Liver (tissue), 9 donors: ENCODE measurements around the gene HOPX. TPM values are rescaled to one million over a fixed set of nuclear protein-coding genes. Genes with fewer than 3 reads are reported as not detected.

Experiments
- DNase-seq: peaks from one replicate; pipeline ENCODE4 v3.0.0-alpha.2; 2017; ENCODE audit warnings: low spot score
- H3K27ac ChIP-seq, 2 donors: one replicate each; pipeline ENCODE4 v1.7.0; 2013; ENCODE audit warnings: inconsistent platforms in 2 of 2, low read length in 2 of 2, control low read depth in 1 of 2, low read depth in 1 of 2, mild to moderate bottlenecking in 1 of 2
- H3K27me3 ChIP-seq, 4 donors: one replicate each; pipeline versions ENCODE4 v1.6.1 to v1.7.0; 2013; ENCODE audit warnings: low read length in 3 of 4, inconsistent platforms in 1 of 4, mild to moderate bottlenecking in 1 of 4, moderate library complexity in 1 of 4; ENCODE audit not compliant: control insufficient read depth in 4 of 4, insufficient read depth in 4 of 4
- H3K36me3 ChIP-seq, 4 donors: one replicate each; pipeline versions ENCODE4 v1.6.1 to v1.7.0; 2013; ENCODE audit warnings: low read length in 3 of 4, mild to moderate bottlenecking in 3 of 4, low read depth in 1 of 4, moderate library complexity in 1 of 4; ENCODE audit not compliant: control insufficient read depth in 4 of 4, insufficient read depth in 3 of 4
- H3K4me1 ChIP-seq, 4 donors: one replicate each; pipeline versions ENCODE4 v1.6.1 to v1.7.0; 2013; ENCODE audit warnings: low read length in 3 of 4, mild to moderate bottlenecking in 3 of 4, moderate library complexity in 1 of 4; ENCODE audit not compliant: control insufficient read depth in 4 of 4, insufficient read depth in 4 of 4
- H3K4me3 ChIP-seq, 3 donors: one replicate each; pipeline versions ENCODE4 v1.6.1 to v1.7.0; 2013; ENCODE audit warnings: low read length in 3 of 3, control low read depth in 1 of 3, low read depth in 1 of 3, mild to moderate bottlenecking in 1 of 3
- H3K9ac ChIP-seq, 2 donors: one replicate each; pipeline ENCODE4 v1.7.0; 2013; ENCODE audit warnings: low read length in 2 of 2, mild to moderate bottlenecking in 2 of 2, moderate library complexity in 2 of 2, control low read depth in 1 of 2, low read depth in 1 of 2
- H3K9me3 ChIP-seq, 4 donors: one replicate each; pipeline versions ENCODE4 v1.6.1 to v1.7.0; 2013; ENCODE audit warnings: low read length in 3 of 4; ENCODE audit not compliant: control insufficient read depth in 4 of 4
- EGR1 ChIP-seq, 2 donors: IDR thresholded peaks; 2 replicates each; pipeline ENCODE4 v1.6.1; 2016 to 2018; ENCODE audit warnings: antibody characterized with exemption in 2 of 2, low read depth in 2 of 2
- FOXA1 ChIP-seq: IDR thresholded peaks from 2 replicates; pipeline ENCODE4 v1.6.1; 2016; ENCODE audit warnings: antibody characterized with exemption
- FOXA2 ChIP-seq: IDR thresholded peaks from 2 replicates; pipeline ENCODE4 v1.6.1; 2016; ENCODE audit warnings: antibody characterized with exemption
- GABPA ChIP-seq, 2 donors: IDR thresholded peaks in 1 of 2; conservative IDR thresholded peaks in 1 of 2; 2 replicates each; pipeline ENCODE4 v1.6.1; 2016; ENCODE audit warnings: antibody characterized with exemption in 2 of 2, mild to moderate bottlenecking in 1 of 2, moderate library complexity in 1 of 2
- HNF4A ChIP-seq, 2 donors: conservative IDR thresholded peaks; 2 replicates each; pipeline ENCODE4 v1.6.1; 2016; ENCODE audit warnings: antibody characterized with exemption in 2 of 2, mild to moderate bottlenecking in 2 of 2
- HNF4G ChIP-seq: IDR thresholded peaks from 2 replicates; pipeline ENCODE4 v1.6.1; 2016; ENCODE audit warnings: antibody characterized with exemption
- JUND ChIP-seq, 2 donors: IDR thresholded peaks; 2 replicates each; pipeline ENCODE4 v1.6.1; 2016; ENCODE audit warnings: antibody characterized with exemption in 2 of 2
- MAX ChIP-seq: IDR thresholded peaks from 2 replicates; pipeline ENCODE4 v1.6.1; 2016; ENCODE audit warnings: antibody characterized with exemption
- NR2F2 ChIP-seq: IDR thresholded peaks from 2 replicates; pipeline ENCODE4 v1.6.1; 2016; ENCODE audit warnings: antibody characterized with exemption
- RAD21 ChIP-seq, 2 donors: IDR thresholded peaks; 2 replicates each; pipeline ENCODE4 v1.6.1; 2016; ENCODE audit warnings: antibody characterized with exemption in 2 of 2, mild to moderate bottlenecking in 2 of 2
- REST ChIP-seq: IDR thresholded peaks from 2 replicates; pipeline ENCODE4 v1.6.1; 2016; ENCODE audit warnings: antibody characterized with exemption, mild to moderate bottlenecking
- RXRA ChIP-seq, 2 donors: IDR thresholded peaks; 2 replicates each; pipeline ENCODE4 v1.6.1; 2017 to 2018; ENCODE audit warnings: antibody characterized with exemption in 2 of 2, mild to moderate bottlenecking in 1 of 2
- SP1 ChIP-seq: IDR thresholded peaks from 2 replicates; pipeline ENCODE4 v1.6.1; 2018; ENCODE audit warnings: antibody characterized with exemption, mild to moderate bottlenecking
- TAF1 ChIP-seq: conservative IDR thresholded peaks from 2 replicates; pipeline ENCODE4 v1.6.1; 2016; ENCODE audit warnings: antibody characterized with exemption, mild to moderate bottlenecking
- YY1 ChIP-seq: IDR thresholded peaks from 2 replicates; pipeline ENCODE4 v1.6.1; 2016; ENCODE audit warnings: antibody characterized with exemption, mild to moderate bottlenecking
- ZBTB33 ChIP-seq: IDR thresholded peaks from 2 replicates; pipeline ENCODE4 v1.6.1; 2016; ENCODE audit warnings: antibody characterized with exemption
- WGBS: extraction: QIAGEN DNeasy Blood & Tissue Kit; methylation state at CpG from one replicate; pipeline ENCODE4 v1.1.7; 2013; 5-methylcytosine and 5-hydroxymethylcytosine counted together
- polyA plus RNA-seq, 2 donors: library from polyadenylated mRNA; stranded (reverse) in 1 of 2; unstranded in 1 of 2; fragments of 200-250 nt in 1 of 2; fragments of >200 nt in 1 of 2; fragmentation: Nextera tagmentation in 1 of 2; extraction: Ambion mirVana in 1 of 2; gene quantifications; one replicate each; pipeline versions ENCODE4 v1.2.1 to v1.2.3, GENCODE V29; 2013 to 2015
- total RNA-seq, 2 donors: library from RNA; depleted of rRNA; stranded (reverse); fragments of >200 nt; gene quantifications; one replicate each; pipeline ENCODE4 v1.2.3, GENCODE V29; 2014
- TF ChIP-seq, protein P1 (sequence below): fragments of 150-350 bp; IDR thresholded peaks from 2 replicates; pipeline ENCODE4 v1.5.1; 2017; ENCODE audit warnings: improper control_type of control experiment, low read depth, low read length; ENCODE audit not compliant: missing input control
- TF ChIP-seq, protein P2 (sequence below): IDR thresholded peaks from 2 replicates; pipeline ENCODE4 v1.6.1; 2016; ENCODE audit warnings: antibody characterized with exemption
- donor health status: healthy.
- donor health status: healthy.
- donor health status: healthy.
- donor health status: healthy.
- donor health status: healthy.

The HOPX gene
- total and polyA plus RNA-seq, 4 donors, result 0.40 to 2.4 (median 0.63) TPM

- H3K9ac ChIP-seq, result no peak overlapping the region
- no peaks in the 10 kb centered on the region for H3K36me3 ChIP-seq
- H3K4me1 ChIP-seq, result no peaks in the 10 kb centered on the region
- no peak for DNase-seq
- H3K4me3 ChIP-seq, result no peak overlapping the region
- no peak overlapping the region for H3K27ac ChIP-seq
- TF ChIP-seq HNF4A (conservative IDR thresholded peaks at IDR 0.05), result no peak
- TF ChIP-seq ZBTB33, result no peak
- TF ChIP-seq FOXA1, result no peak
- TF ChIP-seq YY1, result no peak
- TF ChIP-seq TAF1, result no peak
- TF ChIP-seq NR2F2, result no peak
- TF ChIP-seq HNF4G, result no peak
- TF ChIP-seq GABPA (IDR thresholded peaks at IDR 0.05 in 1 of 2, conservative IDR thresholded peaks at IDR 0.05 in 1 of 2), result no peak
- no peak for TF ChIP-seq SP1
- TF ChIP-seq RAD21 (IDR thresholded peaks at IDR 0.05), result no peak
- no peak for TF ChIP-seq EGR1 (IDR thresholded peaks at IDR 0.05; ENCODE audit: low read depth in 2 of 2)
- TF ChIP-seq, protein P1, sequence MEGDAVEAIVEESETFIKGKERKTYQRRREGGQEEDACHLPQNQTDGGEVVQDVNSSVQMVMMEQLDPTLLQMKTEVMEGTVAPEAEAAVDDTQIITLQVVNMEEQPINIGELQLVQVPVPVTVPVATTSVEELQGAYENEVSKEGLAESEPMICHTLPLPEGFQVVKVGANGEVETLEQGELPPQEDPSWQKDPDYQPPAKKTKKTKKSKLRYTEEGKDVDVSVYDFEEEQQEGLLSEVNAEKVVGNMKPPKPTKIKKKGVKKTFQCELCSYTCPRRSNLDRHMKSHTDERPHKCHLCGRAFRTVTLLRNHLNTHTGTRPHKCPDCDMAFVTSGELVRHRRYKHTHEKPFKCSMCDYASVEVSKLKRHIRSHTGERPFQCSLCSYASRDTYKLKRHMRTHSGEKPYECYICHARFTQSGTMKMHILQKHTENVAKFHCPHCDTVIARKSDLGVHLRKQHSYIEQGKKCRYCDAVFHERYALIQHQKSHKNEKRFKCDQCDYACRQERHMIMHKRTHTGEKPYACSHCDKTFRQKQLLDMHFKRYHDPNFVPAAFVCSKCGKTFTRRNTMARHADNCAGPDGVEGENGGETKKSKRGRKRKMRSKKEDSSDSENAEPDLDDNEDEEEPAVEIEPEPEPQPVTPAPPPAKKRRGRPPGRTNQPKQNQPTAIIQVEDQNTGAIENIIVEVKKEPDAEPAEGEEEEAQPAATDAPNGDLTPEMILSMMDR, result no peak
- peaks cover 0 to 10% (median 5%) of the 10 kb centered on the region in 4 donors for H3K9me3 ChIP-seq
- no peaks in the 10 kb centered on the region for H3K27me3 ChIP-seq
- 58% methylated on average over 5 of the region's 5 CpGs for WGBS
Observed at GRCh38 chr4:56630876-56631666, 50.0 kb downstream of the HOPX start.

DNA sequence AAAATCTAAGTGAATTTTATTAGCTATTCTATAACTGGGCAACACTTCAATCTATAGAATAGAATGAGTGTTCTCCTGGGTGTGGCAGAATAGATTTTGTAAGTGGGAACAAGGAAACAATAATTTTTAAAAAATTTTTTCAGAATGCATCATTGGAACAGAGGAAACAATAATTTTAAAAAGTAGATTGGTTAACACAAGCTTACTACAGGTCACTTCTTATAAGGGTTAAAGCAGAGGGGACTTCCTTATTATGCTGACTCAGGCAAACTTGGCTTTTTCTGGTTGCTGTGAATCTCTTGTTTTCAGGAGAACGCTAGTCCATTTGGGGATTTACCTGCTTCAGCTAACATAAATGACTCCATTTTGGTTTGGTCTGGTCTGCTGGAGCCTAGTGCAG is 52.5 kb downstream of the HOPX start:
- Histone ChIP-seq H3K9ac (no peak overlapping the region), H3K4me3 (no peak overlapping the region), H3K36me3 (no peaks in the 10 kb centered on the region), H3K27me3 (no peaks in the 10 kb centered on the region), H3K27ac (no peak overlapping the region), H3K4me1 (no peaks in the 10 kb centered on the region), H3K9me3 (peaks cover 0 to 8% (median 4%) of the 10 kb centered on the region in 4 donors)
- DNase-seq, result no peak
- no peak for TF ChIP-seq FOXA2
- no peak for TF ChIP-seq YY1
- TF ChIP-seq HNF4A (conservative IDR thresholded peaks at IDR 0.05), result no peak
- TF ChIP-seq EGR1 (IDR thresholded peaks at IDR 0.05; ENCODE audit: low read depth in 2 of 2), result no peak
- TF ChIP-seq RXRA (IDR thresholded peaks at IDR 0.05), result no peak
- TF ChIP-seq, protein P2, sequence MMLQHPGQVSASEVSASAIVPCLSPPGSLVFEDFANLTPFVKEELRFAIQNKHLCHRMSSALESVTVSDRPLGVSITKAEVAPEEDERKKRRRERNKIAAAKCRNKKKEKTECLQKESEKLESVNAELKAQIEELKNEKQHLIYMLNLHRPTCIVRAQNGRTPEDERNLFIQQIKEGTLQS, result no peak
- TF ChIP-seq JUND (IDR thresholded peaks at IDR 0.05), result no peak
- TF ChIP-seq, protein P1, result no peak
- no peak for TF ChIP-seq HNF4G
- no peak for TF ChIP-seq TAF1
- no peak for TF ChIP-seq ZBTB33
- TF ChIP-seq NR2F2, result no peak
- TF ChIP-seq MAX, result no peak
- TF ChIP-seq REST, result no peak
- TF ChIP-seq FOXA1, result no peak
- no peak for TF ChIP-seq GABPA (IDR thresholded peaks at IDR 0.05 in 1 of 2, conservative IDR thresholded peaks at IDR 0.05 in 1 of 2)
- no peak for TF ChIP-seq RAD21 (IDR thresholded peaks at IDR 0.05)
- no peak for TF ChIP-seq SP1
- 37% methylated on average over 1 of the region's 1 CpG for WGBS
